Femur (tissue), 1 donor: Measurements from ENCODE around the gene CYP26A1.

ENCODE experiments used
- DNase-seq: peaks from one replicate; pipeline ENCODE4 v3.0.0-alpha.2; 2017

Gene CYP26A1

DNA sequence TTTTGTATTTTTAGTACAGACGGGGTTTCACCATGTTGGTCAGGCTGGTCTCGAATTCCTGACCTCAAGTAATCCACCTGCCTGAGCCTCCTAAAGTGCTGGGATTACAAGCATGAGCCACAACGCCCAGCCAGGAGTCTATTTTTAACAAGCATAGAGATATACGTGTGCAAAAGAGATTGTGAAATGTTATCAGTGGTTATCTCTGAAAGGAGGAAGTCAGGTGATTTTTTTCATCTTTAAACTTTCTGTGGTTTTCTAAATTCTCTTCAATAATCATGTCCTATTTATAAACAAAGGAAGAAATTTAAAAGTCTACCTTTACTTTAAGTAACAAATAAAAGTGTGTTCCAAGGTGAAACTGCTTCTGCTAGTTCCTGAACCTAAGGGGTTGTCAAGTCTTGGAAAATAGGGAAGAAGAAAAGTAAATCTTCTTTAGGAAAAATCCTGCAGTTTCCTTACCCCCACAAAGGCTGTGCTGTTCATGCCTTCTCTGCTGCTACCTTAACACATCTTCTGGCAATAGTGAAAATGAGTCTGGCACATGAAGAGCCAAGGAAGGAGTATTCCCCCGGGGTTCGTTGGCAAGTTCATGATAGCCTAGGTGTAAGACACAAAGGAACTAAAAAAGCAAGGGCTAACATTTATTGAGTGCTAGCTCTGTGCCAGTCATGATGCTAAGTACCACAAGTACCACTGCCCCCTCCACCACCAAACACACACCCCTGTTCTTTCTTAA, 51.1 kb downstream of the CYP26A1 start:
- DNase-seq: no peak

DNA sequence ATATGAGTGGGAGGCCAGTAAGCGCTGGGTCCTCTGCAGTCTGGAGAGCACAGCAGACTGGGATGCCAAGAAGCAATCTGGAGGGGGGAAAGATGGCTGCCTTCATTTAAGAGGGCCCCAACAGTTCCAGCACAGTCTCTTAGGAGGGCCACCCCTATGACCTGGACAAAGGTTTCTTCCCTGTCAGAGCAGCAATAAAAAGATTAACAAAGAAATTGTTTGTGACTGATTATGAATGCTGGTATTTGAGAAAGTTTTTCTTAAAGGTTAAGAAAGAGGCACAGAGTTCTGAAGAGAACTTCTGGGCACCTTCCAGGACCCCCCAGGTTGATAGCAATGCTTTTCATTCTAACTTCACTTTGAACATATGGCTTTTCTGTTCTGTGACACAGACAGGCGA, 52.3 kb downstream of the CYP26A1 start:
- DNase-seq: no peak

DNA sequence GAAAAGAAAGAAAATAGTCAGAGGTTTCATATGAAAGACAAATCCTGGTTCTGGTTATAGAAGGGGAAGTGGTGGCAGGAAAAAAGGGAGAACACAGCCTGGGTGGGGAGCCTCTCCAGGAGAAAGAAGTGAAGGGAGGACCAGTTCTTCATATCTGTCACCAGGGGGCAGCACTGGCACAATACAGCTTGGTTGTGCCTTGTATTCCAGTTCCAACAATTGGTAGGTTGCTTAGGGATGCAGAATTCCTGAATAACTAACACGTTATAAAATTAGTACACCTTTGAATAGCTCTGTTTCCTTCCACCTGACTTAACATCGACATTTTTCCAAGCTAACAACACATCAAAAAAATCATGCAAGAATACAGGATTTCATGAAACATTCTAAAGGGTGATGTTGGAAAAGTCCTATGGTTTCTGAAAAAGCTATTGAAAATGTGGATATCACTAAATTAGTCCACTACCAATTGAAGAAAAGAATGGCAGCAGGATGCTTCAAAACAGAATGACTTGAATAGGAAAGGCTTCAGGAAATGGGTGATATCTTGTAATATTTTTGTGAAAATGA, 52.9 kb downstream of the CYP26A1 start:
- DNase-seq: no peak
